ENCODE results near the gene REM1. TPM values are rescaled to one million over a fixed set of nuclear protein-coding genes. Genes with fewer than 3 reads are reported as not detected.

The REM1 gene, protein sequence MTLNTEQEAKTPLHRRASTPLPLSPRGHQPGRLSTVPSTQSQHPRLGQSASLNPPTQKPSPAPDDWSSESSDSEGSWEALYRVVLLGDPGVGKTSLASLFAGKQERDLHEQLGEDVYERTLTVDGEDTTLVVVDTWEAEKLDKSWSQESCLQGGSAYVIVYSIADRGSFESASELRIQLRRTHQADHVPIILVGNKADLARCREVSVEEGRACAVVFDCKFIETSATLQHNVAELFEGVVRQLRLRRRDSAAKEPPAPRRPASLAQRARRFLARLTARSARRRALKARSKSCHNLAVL
- not detected in 2 replicates for total RNA-seq

GRCh38 chr20:31474758-31475427 lies at the start of gene REM1, which contains the start of gene DEFB124:
Gene REM1, plus strand, starts transcription at chr20:31475288. Its CDS starts 1,158 bp downstream, at chr20:31476446.
Gene DEFB124, minus strand, starts transcription at chr20:31475127. Its CDS starts 2,114 bp downstream, at chr20:31473013.

DNA sequence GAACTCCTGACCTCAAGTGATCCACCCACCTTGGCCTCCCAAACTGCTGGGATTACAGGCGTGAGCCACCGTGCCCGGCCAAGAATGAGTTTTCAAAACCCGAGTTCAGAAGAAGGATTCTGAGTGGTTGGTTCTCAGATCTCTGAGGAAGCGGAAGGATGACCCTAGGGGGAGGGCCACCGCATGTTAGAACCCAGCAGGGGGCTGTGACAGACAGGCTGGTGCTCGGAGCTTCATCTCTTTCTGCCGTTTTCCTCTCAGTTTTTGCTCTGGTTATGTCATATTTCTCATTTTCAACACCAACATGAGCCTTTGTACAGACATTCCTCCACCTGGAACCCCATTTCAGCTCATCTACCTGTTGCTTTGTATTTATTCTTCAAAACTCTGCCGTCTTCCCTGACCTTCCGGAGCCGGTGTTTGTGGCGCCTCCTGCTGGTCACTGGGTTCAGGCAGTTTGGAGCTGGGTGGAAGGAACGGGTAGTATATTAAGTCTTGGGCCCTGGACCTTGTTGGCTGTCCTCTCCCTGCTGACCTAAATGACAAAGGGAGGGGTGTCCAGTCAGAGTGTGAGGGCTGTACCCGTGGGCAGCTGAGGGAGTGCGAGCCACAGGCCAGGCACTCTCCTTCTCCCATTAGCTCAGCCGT lies 35.0 kb upstream of the REM1 start, which contains the start of gene DEFB123:
DEFB123 (plus strand) TSS at position 621 of the 648 bp plus-strand sequence. CDS start 67 bp downstream, outside the sequence.

DNA sequence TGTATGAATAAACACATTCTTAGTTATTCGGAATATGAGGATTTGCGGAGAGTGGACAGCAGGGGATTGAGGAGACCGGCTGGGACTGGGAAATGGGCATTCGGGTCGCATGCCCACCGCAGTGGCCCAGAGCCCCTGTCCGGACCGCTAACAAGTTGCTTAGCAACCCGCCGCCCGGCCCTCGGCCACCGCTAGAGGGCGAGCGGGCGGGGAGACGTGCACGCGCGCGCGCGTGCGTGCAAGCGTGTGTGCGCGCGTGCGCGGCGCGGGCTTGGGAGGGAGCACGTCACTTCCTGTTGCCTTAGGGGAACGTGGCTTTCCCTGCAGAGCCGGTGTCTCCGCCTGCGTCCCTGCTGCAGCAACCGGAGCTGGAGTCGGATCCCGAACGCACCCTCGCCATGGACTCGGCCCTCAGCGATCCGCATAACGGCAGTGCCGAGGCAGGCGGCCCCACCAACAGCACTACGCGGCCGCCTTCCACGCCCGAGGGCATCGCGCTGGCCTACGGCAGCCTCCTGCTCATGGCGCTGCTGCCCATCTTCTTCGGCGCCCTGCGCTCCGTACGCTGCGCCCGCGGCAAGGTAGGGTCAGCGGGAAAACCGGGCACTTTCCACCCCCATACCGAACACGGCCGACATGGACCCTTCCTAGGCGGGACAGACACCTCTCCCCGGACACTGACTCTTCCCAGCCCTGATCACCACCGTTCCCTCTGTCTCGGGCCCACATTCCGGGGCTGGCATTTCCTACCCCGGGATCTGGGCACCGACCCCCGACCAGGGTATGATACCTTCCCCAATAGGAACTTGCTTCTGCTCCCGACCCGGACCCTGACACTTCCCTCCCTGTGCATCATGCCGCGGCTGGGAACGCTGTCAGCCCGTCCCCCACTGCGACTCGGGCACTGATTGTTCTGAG lies 39.3 kb downstream of the REM1 start, which contains the start of gene HM13:
HM13 (plus strand) TSS at position 289 of the 918 bp plus-strand sequence; CDS start at position 399, 110 bp downstream.

Other genes starting within 250 kb of the REM1 start
- gene DEFB115, start 217.6 kb upstream of the REM1 start, total RNA-seq = not detected in 2 replicates
- gene DEFB116, start 166.7 kb upstream of the REM1 start, total RNA-seq = not detected in 2 replicates
- gene DEFB118, start 106.7 kb upstream of the REM1 start, total RNA-seq = not detected in 2 replicates
- gene DEFB119, start 84.7 kb upstream of the REM1 start, total RNA-seq = not detected in 2 replicates
- not detected in 2 replicates for gene DEFB121, start 69.1 kb upstream of the REM1 start, total RNA-seq
- not detected in 2 replicates for gene DEFB123, start 34.7 kb upstream of the REM1 start, total RNA-seq
- not detected in 2 replicates for gene DEFB124, start 161 bp upstream of the REM1 start, total RNA-seq
- gene HM13, start 39.2 kb downstream of the REM1 start, total RNA-seq = 74.2 and 94.0 TPM in 2 replicates
- gene ID1, start 130.0 kb downstream of the REM1 start, total RNA-seq = 2.3 and 2.4 TPM in 2 replicates
- gene COX4I2, start 162.6 kb downstream of the REM1 start, total RNA-seq = not detected in 2 replicates
- 73.4 and 115 TPM in 2 replicates for gene BCL2L1, start 247.6 kb downstream of the REM1 start, total RNA-seq